HG03196 (cell line): ENCODE data around the gene TRIO.
A peak's percentile ranks its signal among the peaks of the same experiment; 100 is the strongest.

Experiments used
- ATAC-seq: cut with Tn5 transposase; IDR thresholded peaks from one replicate; pipeline ENCODE4 v1.9.1; 2021; ENCODE audit not compliant: unreplicated experiment

Gene TRIO

DNA sequence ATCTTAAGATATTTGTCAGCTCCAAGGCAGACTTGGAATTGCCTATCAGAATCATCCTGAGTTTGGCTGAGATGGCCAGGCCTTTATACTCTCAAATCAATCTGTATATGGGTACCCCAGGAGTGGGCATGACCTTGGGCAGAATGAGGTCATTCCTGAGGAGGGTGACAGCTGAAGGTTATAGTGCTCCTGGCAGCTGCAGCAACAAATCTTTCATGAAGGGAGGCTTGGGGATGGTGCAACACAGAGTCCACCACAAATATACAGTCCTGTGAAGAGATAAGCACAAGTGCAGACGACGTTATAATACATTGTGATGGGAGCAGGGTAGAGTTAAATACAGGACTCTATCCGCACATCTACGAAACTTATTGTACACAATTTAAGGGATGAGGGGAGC lies 21.1 kb upstream of the TRIO start:
- ATAC-seq = no peak

GRCh38 chr5:14123551-14123950 lies 19.6 kb upstream of the TRIO start:
- ATAC-seq = no peak

GRCh38 chr5:14123974-14124482 lies 19.1 kb upstream of the TRIO start:
- no peak for ATAC-seq

GRCh38 chr5:14125262-14125661 lies 17.9 kb upstream of the TRIO start:
- no peak for ATAC-seq

- ATAC-seq = no peak
These were observed 15.6 kb upstream of the TRIO start for GRCh38 chr5:14127587-14127986.

DNA sequence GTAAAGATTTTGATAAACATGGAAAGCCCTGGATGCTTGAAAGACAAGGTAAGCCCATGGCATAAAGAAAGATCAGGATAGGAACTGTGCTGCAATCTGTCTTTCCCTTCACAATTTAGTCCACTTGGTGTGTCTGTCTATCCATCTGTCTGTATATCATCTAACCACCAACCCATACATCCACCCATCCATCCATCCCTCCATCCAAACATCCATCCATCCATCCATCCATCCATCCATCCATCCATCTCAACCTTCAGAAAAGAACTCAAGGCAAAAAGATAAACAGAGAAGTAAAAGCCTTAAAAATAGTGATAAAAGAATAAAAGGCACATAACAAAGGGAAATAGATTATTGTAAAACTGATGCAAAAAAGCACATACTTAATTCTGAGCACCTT lies 15.1 kb upstream of the TRIO start:
- no peak for ATAC-seq

- ATAC-seq = no peak
These were observed 14.0 kb upstream of the TRIO start for GRCh38 chr5:14129123-14129522.

- no peak for ATAC-seq
These were observed 11.2 kb upstream of the TRIO start for GRCh38 chr5:14131855-14132503.

DNA sequence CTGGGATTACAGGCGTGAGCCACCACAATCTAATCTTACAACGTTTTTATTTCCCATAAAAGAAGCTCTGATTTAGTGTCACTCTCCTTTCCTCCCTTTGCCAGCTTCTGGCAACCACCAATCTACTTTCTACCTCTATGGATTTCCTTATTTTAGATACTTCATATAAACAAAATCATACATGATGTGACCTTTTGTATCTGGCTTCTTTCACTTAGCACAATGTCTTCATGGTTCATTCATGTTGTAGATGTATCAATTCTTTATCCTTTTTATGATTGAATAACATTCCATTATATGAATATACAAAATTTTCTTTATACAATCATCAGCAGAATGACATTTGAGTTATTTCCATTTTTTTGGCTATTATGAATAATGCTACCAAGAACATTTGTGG lies 9.7 kb upstream of the TRIO start:
- no peak for ATAC-seq

DNA sequence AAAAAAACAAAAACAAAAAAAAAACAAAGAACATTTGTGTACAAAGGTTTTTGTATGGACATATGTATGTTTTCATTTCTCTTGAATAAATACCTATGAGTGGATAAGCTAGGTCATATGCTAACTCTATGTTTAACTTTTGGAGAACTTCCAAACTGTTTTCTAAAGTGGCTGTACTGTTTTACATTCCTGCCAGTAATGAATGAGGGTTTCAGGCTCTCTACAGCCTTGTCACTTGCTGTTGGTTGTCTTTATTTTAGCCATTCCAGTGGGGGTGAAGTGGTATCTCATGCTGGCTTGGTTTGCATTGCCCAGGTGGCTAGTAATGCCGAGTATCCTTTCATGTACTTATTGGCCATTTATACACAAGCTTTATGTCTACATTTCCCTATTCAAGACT lies 9.1 kb upstream of the TRIO start:
- ATAC-seq = no peak

- no peak for ATAC-seq
These were observed 8.4 kb upstream of the TRIO start for GRCh38 chr5:14134771-14135170.

- no peak for ATAC-seq
These were observed 7.5 kb upstream of the TRIO start for GRCh38 chr5:14135621-14136020.

- ATAC-seq = no peak
These were observed 6.9 kb upstream of the TRIO start for GRCh38 chr5:14136228-14136627.

- no peak for ATAC-seq
These were observed 4.3 kb upstream of the TRIO start for GRCh38 chr5:14138608-14139540.

DNA sequence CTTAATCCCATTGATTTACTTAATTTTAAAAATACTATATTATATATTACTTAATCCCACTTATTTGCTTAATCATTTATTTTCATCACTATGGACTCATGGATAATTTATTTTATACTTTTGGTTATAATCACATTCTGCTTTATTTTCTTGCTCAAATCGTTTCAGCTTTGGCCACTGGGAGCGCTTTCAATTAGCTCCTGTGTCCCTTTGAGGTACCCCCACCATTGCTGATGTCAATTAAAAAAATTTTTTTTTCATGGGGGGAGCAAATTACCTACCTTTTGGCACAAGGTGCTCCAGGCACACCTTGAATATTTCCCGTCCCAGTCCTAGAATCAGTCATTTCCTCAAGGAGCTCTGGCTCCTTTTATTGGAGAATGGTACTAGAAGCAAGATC lies 1.4 kb upstream of the TRIO start:
- no peak for ATAC-seq

- ATAC-seq = peak; percentile 7
These were observed 828 bp upstream of the TRIO start for GRCh38 chr5:14142202-14142826.

- ATAC-seq = peak; percentile 13
These were observed 351 bp downstream of the TRIO start for GRCh38 chr5:14143546-14143840.

- peak; percentile 6 for ATAC-seq
These were observed 871 bp downstream of the TRIO start for GRCh38 chr5:14143841-14144585.

DNA sequence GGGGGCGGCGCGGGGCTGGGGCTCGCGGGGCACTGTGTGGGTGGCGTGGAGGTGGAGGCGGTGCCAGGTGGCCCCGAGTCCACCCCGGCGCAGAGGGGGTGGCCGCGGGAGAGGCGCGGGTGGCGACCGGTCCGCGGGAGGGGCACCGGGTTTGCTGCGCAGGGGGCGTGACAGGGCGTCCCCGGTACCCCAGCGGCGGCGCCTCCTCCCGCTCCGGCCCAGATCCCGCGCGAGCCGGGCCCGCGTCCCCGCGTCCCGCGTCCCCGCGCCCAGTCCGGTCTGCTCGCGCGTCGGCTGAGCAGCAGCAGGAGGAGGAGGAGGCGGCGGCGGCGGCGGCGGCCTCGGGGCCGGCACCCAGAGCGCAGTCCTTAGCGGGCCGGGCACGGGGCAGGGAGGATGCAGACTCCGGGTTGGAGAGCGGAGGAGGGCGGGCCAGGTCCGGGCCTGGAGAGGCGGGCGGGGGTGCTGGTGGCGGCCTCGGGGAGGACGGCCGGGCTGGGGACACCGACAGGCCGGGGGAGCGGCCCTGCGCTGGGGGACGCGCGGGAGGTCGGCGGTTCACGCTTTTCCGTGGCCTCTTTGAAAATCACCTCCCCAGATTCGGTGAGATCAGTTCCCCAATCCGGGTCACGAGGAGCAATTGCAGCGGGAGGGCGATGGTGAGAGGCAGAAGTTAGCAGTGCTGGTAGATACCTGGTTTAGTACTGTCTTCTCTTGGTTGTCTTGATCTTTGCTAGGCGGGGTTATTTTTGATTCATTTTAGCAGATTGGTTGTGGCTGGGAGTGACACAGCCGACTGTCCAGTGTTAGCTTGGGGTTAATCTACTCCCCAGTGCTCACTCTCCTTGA lies 1.7 kb downstream of the TRIO start:
- peak; percentile 39 for ATAC-seq
